H1 (cell line): Measurements from ENCODE around the gene PTPN1. TPM values are rescaled to one million over a fixed set of nuclear protein-coding genes. Genes with fewer than 3 reads are reported as not detected.

Experiments used
- ATF2 ChIP-seq: IDR thresholded peaks from 2 replicates; pipeline ENCODE4 v1.6.1; 2012; ENCODE audit warnings: low read length, inconsistent platforms
- CBX5 ChIP-seq: fragments of 300-800, 300-1000 bp; sonication (generic); IDR thresholded peaks from 2 replicates; pipeline ENCODE4 v1.7.1; 2016; ENCODE audit warnings: antibody characterized with exemption, low read length, low read depth
- CHD7 ChIP-seq: fragments of 300-600 bp; sonication (generic); IDR thresholded peaks from 2 replicates; pipeline ENCODE4 v1.7.1; 2012; ENCODE audit warnings: low read length, moderate library complexity, mild to moderate bottlenecking, inconsistent platforms; ENCODE audit not compliant: insufficient replicate concordance
- EP300 ChIP-seq, 2 experiments: IDR thresholded peaks; 1 replicate in 1 of 2; 2 replicates in 1 of 2; pipeline ENCODE4 v1.6.1; 2011 to 2012; ENCODE audit warnings: low read depth in 2 of 2, low read length in 2 of 2, mild to moderate bottlenecking in 2 of 2, borderline replicate concordance in 1 of 2, inconsistent platforms in 1 of 2, moderate library complexity in 1 of 2
- JUND ChIP-seq: IDR thresholded peaks from 2 replicates; pipeline ENCODE4 v1.6.1; 2011; ENCODE audit warnings: mild to moderate bottlenecking, improper control_type of control experiment, low read length
- NRF1 ChIP-seq: IDR thresholded peaks from 2 replicates; pipeline ENCODE4 v1.6.1; 2011; ENCODE audit warnings: mild to moderate bottlenecking, low read depth, low read length, improper control_type of control experiment
- POLR2AphosphoS5 ChIP-seq: IDR thresholded peaks from 2 replicates; pipeline ENCODE4 v1.6.1; 2011; ENCODE audit warnings: low read depth, low read length
- SIX5 ChIP-seq: IDR thresholded peaks from 2 replicates; pipeline ENCODE4 v1.6.1; 2011; ENCODE audit warnings: mild to moderate bottlenecking, low read depth, low read length
- TEAD4 ChIP-seq: IDR thresholded peaks from 2 replicates; pipeline ENCODE4 v1.6.1; 2012; ENCODE audit warnings: low read depth, low read length, inconsistent platforms, mixed read lengths
- polyA plus RNA-seq, 7 experiments: library from polyadenylated mRNA; depleted of rRNA in 3 of 7; stranded (reverse) in 5 of 7; unstranded in 2 of 7; fragments of >200 nt in 5 of 7; fragments of 200-250 nt in 2 of 7; gene quantifications; 1 replicate in 5 of 7; 2 replicates in 1 of 7; 4 replicates in 1 of 7; pipeline versions ENCODE4 v1.2.1 to v1.2.3, GENCODE V29; 2011 to 2013; ENCODE audit warnings: missing spikeins in 2 of 7, mixed read lengths in 2 of 7
- total RNA-seq: library from RNA; stranded (reverse); fragmentation: NEBNext Ultra II Directional; extraction: Animal tissue kit (Norgen Biotek cat#: 25700); gene quantifications from 2 replicates; pipeline ENCODE4 v1.2.1, GENCODE V29; 2021

Gene PTPN1
- total and polyA plus RNA-seq, 2 of the 8 experiments (the other 6 are each of a cell fraction or from before 2014, with no cell fraction given), result 18.6 to 32.1 TPM

DNA sequence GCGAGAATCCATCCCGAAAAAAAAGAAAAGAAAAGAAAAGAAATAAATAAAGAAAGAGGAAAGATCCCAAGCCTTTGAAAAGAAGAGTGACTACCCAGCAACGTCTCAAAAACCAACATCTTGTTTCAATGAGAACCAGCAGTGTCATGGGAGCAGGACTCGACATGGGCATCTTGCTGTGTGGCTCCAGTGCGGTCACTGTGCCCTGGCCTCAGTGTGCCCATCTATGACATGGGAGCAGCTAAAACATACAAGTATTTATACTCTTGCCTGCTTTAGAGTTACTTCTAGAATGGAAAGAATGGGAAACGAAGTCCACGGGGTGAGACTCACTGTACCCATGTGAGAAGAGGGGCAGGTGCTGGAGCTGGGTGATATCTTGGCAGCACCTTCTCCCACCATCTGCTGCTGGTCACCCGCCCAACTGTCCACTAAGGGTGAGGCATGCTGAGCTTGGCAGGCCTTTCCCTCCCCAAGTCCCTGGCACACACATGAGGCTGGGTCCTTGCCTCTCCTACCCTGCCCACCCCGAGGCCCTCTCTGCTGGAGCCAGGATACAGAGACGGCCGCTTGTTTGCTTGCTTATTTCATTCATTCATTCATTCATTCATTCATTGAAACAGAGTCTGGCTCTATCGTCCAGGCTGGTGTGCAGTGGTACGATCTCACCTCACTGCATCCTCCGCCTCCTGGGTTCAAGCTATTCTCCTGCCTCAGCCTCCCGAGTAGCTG is 103.4 kb downstream of the PTPN1 start (continued):
- TF ChIP-seq CHD7 (no peak), POLR2AphosphoS5 (no peak), ATF2 (no peak), NRF1 (no peak), TEAD4 (no peak), JUND (no peak), SIX5 (no peak), EP300 (IDR thresholded peaks at IDR 0.05; ENCODE audit: borderline replicate concordance in 1 of 2, low read depth in 2 of 2, low read length in 2 of 2) (no peak), CBX5 (no peak)
